CD8-positive, alpha-beta memory T cell (primary cell): ENCODE measurements around the gene DAGLB. TPM values are rescaled to one million over a fixed set of nuclear protein-coding genes. Genes with fewer than 3 reads are reported as not detected.
A peak's percentile ranks its signal among the peaks of the same experiment; 100 is the strongest.

Source experiments
- CTCF ChIA-PET: fragments of 350-600 bp; sonication (Branson Sonifier 250); formaldehyde crosslinking; loops from one replicate; lab custom pipeline; 2021; ENCODE audit warnings: antibody characterized with exemption; lab: Charles Lee
- POLR2A ChIA-PET: fragments of 350-600 bp; sonication (Branson Sonifier 250); formaldehyde crosslinking; loops from one replicate; lab custom pipeline; 2021; ENCODE audit warnings: antibody characterized with exemption; lab: Charles Lee
- DNase-seq, 5 donors: peaks; one replicate each; pipeline versions ENCODE4 v3.0.0 to v3.0.0-alpha.2; 2020 to 2022; ENCODE audit warnings: mixed read lengths in 1 of 5
- H3K27ac ChIP-seq: one replicate; pipeline ENCODE4 v1.7.0; 2013; ENCODE audit warnings: low read depth, mild to moderate bottlenecking, low read length, moderate library complexity
- H3K27me3 ChIP-seq: 2 replicates; pipeline ENCODE4 v1.7.0; 2013; ENCODE audit warnings: low read length, mild to moderate bottlenecking; ENCODE audit not compliant: insufficient read depth, poor library complexity, severe bottlenecking
- H3K36me3 ChIP-seq: 2 replicates; pipeline ENCODE4 v1.7.0; 2013; ENCODE audit warnings: mild to moderate bottlenecking, low read length, moderate library complexity; ENCODE audit not compliant: insufficient read depth
- H3K4me1 ChIP-seq: 2 replicates; pipeline ENCODE4 v1.7.0; 2013; ENCODE audit warnings: mild to moderate bottlenecking, low read length, moderate library complexity; ENCODE audit not compliant: insufficient read depth
- H3K4me3 ChIP-seq: 2 replicates; pipeline ENCODE4 v1.7.0; 2013; ENCODE audit warnings: mild to moderate bottlenecking, low read length
- H3K9me3 ChIP-seq: 2 replicates; pipeline ENCODE4 v1.7.0; 2013; ENCODE audit warnings: mild to moderate bottlenecking, low read length
- H3K27ac Mint-ChIP-seq, 8 donors: one replicate each; pipeline ENCODE4 v1.8.0; 2020 to 2021; ENCODE audit warnings: mixed read lengths in 8 of 8, mild to moderate bottlenecking in 6 of 8, inconsistent platforms in 3 of 8, moderate library complexity in 3 of 8
- H3K27me3 Mint-ChIP-seq, 2 donors: one replicate each; pipeline ENCODE4 v1.8.0; 2020 to 2021; ENCODE audit warnings: mixed read lengths in 2 of 2, mild to moderate bottlenecking in 1 of 2, moderate library complexity in 1 of 2
- H3K36me3 Mint-ChIP-seq, 3 donors: one replicate each; pipeline ENCODE4 v1.8.0; 2020 to 2021; ENCODE audit warnings: mixed read lengths in 3 of 3, inconsistent platforms in 1 of 3, mild to moderate bottlenecking in 1 of 3
- H3K4me1 Mint-ChIP-seq, 3 donors: one replicate each; pipeline ENCODE4 v1.8.0; 2020 to 2021; ENCODE audit warnings: mixed read lengths in 3 of 3, inconsistent platforms in 1 of 3, mild to moderate bottlenecking in 1 of 3
- H3K4me3 Mint-ChIP-seq, 7 donors: one replicate each; pipeline ENCODE4 v1.8.0; 2020 to 2021; ENCODE audit warnings: mixed read lengths in 7 of 7, mild to moderate bottlenecking in 6 of 7, moderate library complexity in 4 of 7, inconsistent platforms in 2 of 7
- H3K9me3 Mint-ChIP-seq, 5 donors: one replicate each; pipeline ENCODE4 v1.8.0; 2020 to 2022; ENCODE audit warnings: mixed read lengths in 5 of 5, mild to moderate bottlenecking in 3 of 5, moderate library complexity in 2 of 5, inconsistent platforms in 1 of 5
- polyA plus RNA-seq: library from polyadenylated mRNA; unstranded; fragments of 300-500 nt; fragmentation: Illumina TruSeq; gene quantifications from one replicate; pipeline ENCODE4 v1.2.3, GENCODE V29; 2021
- total RNA-seq, 2 experiments: library from RNA; stranded (reverse); gene quantifications; one replicate each; pipeline ENCODE4 v1.2.3, GENCODE V29; 2021

Gene DAGLB
- total and polyA plus RNA-seq, 3 experiments from 2014 or later, result 9.7 to 16.4 (median 16.1) TPM

DNA sequence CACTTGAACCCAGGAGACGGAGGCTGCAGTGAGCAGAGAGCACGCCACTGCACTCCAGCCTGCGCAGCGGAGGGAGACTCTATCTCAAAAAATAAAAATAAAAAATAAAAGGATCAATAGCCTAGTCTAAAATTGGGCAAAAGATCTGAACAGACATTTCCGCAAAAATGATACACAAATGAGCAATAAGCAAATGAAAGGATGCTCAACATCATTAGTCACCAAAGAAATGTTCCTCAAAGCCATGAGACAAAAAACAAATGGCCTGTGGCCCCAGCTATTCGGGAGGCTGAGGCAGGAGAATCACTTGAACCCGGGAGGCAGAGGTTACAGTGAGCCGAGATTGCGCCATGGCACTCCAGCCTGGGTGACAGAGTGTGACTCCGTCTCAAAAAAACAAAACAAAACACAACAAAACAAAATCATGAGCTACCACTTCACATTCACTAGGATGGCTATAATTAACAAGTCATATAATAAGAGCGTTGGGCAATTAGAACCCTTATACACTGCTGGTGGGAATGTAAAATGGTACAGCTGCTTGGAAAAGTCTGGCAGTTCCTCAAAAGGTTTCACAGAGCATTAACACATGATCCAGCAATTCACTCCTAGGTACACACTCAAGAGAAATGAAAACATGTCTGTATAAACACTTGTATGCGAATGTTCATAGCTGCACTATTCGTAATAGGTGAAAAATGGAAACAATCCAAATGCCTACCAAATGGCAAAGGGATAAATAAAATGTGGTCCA lies 3.1 kb downstream of the DAGLB start:
- H3K9me3 Mint-ChIP-seq, result no peaks in the 10 kb centered on the region
- Histone ChIP-seq H3K4me3 (no peak overlapping the region), H3K9me3 (no peaks in the 10 kb centered on the region), H3K27ac (no peak overlapping the region), H3K4me1 (peaks cover 7% of the 10 kb centered on the region), H3K36me3 (peaks cover 10% of the 10 kb centered on the region), H3K27me3 (no peaks in the 10 kb centered on the region)
- DNase-seq, result no peak
- H3K4me1 Mint-ChIP-seq, result peaks cover 32 to 61% (median 43%) of the 10 kb centered on the region in 3 donors
- ChIA-PET POLR2A (no interaction called here), CTCF (interaction anchor here (1.5 kb wide), 1 partner anchor 8 kb away, joined by 5 read pairs; no protein-coding TSS in a partner anchor)
- peak overlapping the region in 4 of 7 donors; percentile 43 to 80 (median 77) for H3K4me3 Mint-ChIP-seq
- H3K27ac Mint-ChIP-seq, result peak overlapping the region in 1 of 8 donors; percentile 87
- peaks cover 4 to 53% (median 19%) of the 10 kb centered on the region in 3 donors for H3K36me3 Mint-ChIP-seq
- H3K27me3 Mint-ChIP-seq, result peaks cover 0 to 3% of the 10 kb centered on the region in 2 donors

DNA sequence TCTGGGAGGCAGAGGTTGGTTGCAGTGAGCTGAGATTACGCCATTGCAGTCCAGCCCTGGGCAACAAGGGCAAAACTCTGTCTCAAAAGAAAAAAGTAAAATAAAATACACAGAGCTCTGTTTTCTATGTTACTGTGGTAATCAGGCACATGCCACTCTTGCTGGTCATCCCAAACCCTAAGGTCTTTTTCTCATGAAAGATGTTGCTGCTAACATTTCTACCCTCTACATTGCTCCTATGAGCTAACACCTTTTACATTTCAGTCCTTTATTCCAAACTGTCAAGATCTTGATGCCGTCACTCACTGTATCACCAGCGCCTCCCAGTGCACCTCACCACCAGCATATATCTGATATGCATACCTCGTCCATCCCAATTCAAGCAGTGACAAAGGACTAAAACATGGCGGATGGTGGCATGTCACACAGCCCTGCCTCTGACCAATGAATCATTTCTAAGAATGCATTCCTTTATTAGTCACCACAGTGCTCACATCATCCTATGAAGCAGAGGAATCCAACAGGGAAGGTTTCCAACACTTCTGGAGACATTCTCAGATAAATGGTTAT lies 4.3 kb downstream of the DAGLB start:
- H3K36me3 Mint-ChIP-seq, result peaks cover 4 to 56% (median 19%) of the 10 kb centered on the region in 3 donors
- POLR2A ChIA-PET, result interaction anchor here (0.7 kb wide), 1 partner anchor 411 kb away, joined by 4 read pairs; no protein-coding TSS in a partner anchor
- Histone ChIP-seq H3K27me3 (no peaks in the 10 kb centered on the region), H3K4me1 (peaks cover 18% of the 10 kb centered on the region), H3K9me3 (no peaks in the 10 kb centered on the region), H3K36me3 (peaks cover 10% of the 10 kb centered on the region), H3K27ac (no peak overlapping the region), H3K4me3 (no peak overlapping the region)
- H3K4me3 Mint-ChIP-seq, result peak overlapping the region in 1 of 7 donors; percentile 38
- CTCF ChIA-PET, result interaction anchor here (0.6 kb wide), 1 partner anchor 298 kb away, joined by 4 read pairs; no protein-coding TSS in a partner anchor
- peaks cover 40 to 70% (median 55%) of the 10 kb centered on the region in 3 donors for H3K4me1 Mint-ChIP-seq
- no peak overlapping the region for H3K27ac Mint-ChIP-seq
- peaks cover 0 to 3% of the 10 kb centered on the region in 2 donors for H3K27me3 Mint-ChIP-seq
- DNase-seq, result no peak
- H3K9me3 Mint-ChIP-seq, result no peaks in the 10 kb centered on the region

DNA sequence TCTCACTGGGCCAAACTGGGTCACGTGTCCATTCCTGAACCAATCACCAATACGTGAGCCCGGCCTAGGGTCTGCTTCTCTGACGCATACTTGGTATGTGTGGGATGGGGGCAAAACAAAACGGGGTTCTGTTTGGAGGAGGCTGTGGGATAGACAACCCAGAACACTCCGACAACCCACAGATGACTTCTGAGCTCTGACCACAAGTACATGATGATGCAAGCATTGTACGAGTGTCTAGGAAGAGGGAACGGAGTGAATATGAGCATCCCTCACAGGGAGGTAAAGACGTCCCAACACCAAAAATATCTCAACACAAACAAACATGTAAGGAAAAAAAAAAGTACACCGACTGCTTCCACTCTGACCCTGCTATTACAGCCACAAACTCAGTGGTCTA lies 5.6 kb downstream of the DAGLB start:
- H3K9me3 Mint-ChIP-seq, result no peaks in the 10 kb centered on the region
- Histone ChIP-seq H3K4me1 (peaks cover 26% of the 10 kb centered on the region), H3K9me3 (no peaks in the 10 kb centered on the region), H3K27ac (no peak overlapping the region), H3K36me3 (peaks cover 10% of the 10 kb centered on the region), H3K27me3 (no peaks in the 10 kb centered on the region), H3K4me3 (no peak overlapping the region)
- ChIA-PET CTCF (no interaction called here), POLR2A (no interaction called here)
- peak in 1 of 5 donors; percentile 46 for DNase-seq
- peak overlapping the region in 2 of 7 donors; percentile 23 to 45 for H3K4me3 Mint-ChIP-seq
- H3K36me3 Mint-ChIP-seq, result peaks cover 4 to 47% (median 19%) of the 10 kb centered on the region in 3 donors
- H3K27me3 Mint-ChIP-seq, result no peaks in the 10 kb centered on the region
- peaks cover 41 to 75% (median 60%) of the 10 kb centered on the region in 3 donors for H3K4me1 Mint-ChIP-seq
- peak overlapping the region in 3 of 8 donors; percentile 40 to 64 (median 52) for H3K27ac Mint-ChIP-seq

DNA sequence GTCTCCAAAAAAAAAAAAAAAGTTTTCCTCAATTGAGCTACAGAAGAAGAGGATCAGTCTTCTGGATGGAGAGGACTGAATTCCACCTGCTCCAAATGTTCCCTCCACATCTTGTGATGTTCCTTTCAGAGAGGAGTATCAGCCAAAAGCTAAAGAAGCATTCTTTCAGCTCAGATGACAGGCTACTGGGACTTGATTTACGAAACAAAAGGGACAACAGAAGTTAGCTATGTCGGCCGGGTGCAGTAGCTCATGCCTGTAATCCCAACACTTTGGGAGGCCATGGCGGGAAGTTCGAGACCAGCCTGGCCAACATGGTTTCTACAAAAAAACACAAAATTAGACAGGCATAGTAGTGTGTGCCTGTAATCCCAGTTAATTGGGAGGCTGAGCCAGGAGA lies 7.4 kb downstream of the DAGLB start:
- Histone ChIP-seq H3K36me3 (peaks cover 9% of the 10 kb centered on the region), H3K27me3 (no peaks in the 10 kb centered on the region), H3K27ac (no peak overlapping the region), H3K4me3 (no peak overlapping the region), H3K4me1 (peaks cover 27% of the 10 kb centered on the region), H3K9me3 (no peaks in the 10 kb centered on the region)
- no peak overlapping the region for H3K27ac Mint-ChIP-seq
- H3K4me3 Mint-ChIP-seq, result no peak overlapping the region
- ChIA-PET POLR2A (no interaction called here), CTCF (no interaction called here)
- H3K4me1 Mint-ChIP-seq, result peaks cover 45 to 77% (median 61%) of the 10 kb centered on the region in 3 donors
- H3K9me3 Mint-ChIP-seq, result no peaks in the 10 kb centered on the region
- peaks cover 4 to 41% (median 16%) of the 10 kb centered on the region in 3 donors for H3K36me3 Mint-ChIP-seq
- no peaks in the 10 kb centered on the region for H3K27me3 Mint-ChIP-seq
- no peak for DNase-seq

DNA sequence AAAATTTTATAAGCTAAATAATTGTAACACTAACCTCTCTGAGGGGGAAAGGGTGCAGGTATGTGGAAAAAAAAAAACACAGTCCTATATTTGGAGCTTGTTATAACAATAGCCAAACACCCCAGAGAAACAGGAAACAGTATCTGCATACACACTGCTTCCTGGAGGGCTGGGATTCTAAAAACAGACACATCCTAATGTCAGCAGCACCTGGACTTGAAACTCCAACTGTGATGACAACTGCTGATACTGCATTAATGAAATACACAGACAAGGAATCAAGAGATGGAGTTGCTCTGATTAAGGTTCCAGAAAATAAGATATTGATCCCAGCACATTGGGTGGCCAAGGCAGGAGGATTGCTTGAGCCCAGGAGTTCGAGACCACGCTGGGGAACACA lies 9.3 kb downstream of the DAGLB start:
- Histone ChIP-seq H3K9me3 (no peaks in the 10 kb centered on the region), H3K4me3 (no peak overlapping the region), H3K4me1 (peaks cover 30% of the 10 kb centered on the region), H3K27me3 (no peaks in the 10 kb centered on the region), H3K27ac (no peak overlapping the region), H3K36me3 (peaks cover 9% of the 10 kb centered on the region)
- ChIA-PET CTCF (interaction anchor here (2.4 kb wide), 1 partner anchor 9 kb away, joined by 6 read pairs; the partner anchor contains the start of gene DAGLB), POLR2A (no interaction called here)
- Mint-ChIP-seq H3K36me3 (peaks cover 4 to 32% (median 9%) of the 10 kb centered on the region in 3 donors), H3K4me3 (no peak overlapping the region), H3K27me3 (no peaks in the 10 kb centered on the region), H3K27ac (peak overlapping the region in 1 of 8 donors; percentile 43), H3K9me3 (no peaks in the 10 kb centered on the region), H3K4me1 (peaks cover 34 to 59% (median 47%) of the 10 kb centered on the region in 3 donors)
- DNase-seq, result peak in 1 of 5 donors; percentile 21

DNA sequence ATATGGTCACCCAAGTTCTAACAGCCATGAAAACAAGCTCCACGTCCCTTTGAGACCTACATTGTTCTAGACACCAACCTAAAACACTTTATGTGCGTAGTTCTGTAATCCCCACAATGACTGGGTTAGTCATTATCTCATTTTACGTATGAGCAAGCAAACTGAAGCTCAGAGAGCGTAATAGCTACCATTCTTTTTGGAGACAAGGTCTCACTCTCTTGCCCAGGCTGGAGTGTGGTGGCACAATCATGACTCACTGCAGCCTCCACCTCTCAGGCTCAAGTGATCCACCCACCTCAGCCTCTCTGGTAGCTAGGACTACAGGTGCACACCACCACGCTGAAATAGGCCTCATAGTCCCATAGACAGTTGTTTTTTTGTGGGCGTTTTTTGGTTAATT lies 10.5 kb downstream of the DAGLB start:
- Mint-ChIP-seq H3K36me3 (peaks cover under 1 to 32% (median 5%) of the 10 kb centered on the region in 3 donors), H3K27me3 (no peaks in the 10 kb centered on the region), H3K27ac (no peak overlapping the region), H3K9me3 (no peaks in the 10 kb centered on the region), H3K4me3 (no peak overlapping the region), H3K4me1 (peaks cover 33 to 52% (median 41%) of the 10 kb centered on the region in 3 donors)
- Histone ChIP-seq H3K27ac (no peak overlapping the region), H3K9me3 (no peaks in the 10 kb centered on the region), H3K4me1 (peaks cover 30% of the 10 kb centered on the region), H3K27me3 (no peaks in the 10 kb centered on the region), H3K4me3 (peak overlapping the region; percentile 32), H3K36me3 (peaks cover 6% of the 10 kb centered on the region)
- no peak for DNase-seq
- CTCF ChIA-PET, result interaction anchor here (1.3 to 2.4 kb wide), 4 partner anchors 8 to 440 kb away, joined by 4 to 6 read pairs (median 4); partner anchors contain the start of gene DAGLB
- POLR2A ChIA-PET, result interaction anchor here (0.7 to 0.9 kb wide), 2 partner anchors 26 to 186 kb away, joined by 3 to 5 read pairs; no protein-coding TSS in a partner anchor

DNA sequence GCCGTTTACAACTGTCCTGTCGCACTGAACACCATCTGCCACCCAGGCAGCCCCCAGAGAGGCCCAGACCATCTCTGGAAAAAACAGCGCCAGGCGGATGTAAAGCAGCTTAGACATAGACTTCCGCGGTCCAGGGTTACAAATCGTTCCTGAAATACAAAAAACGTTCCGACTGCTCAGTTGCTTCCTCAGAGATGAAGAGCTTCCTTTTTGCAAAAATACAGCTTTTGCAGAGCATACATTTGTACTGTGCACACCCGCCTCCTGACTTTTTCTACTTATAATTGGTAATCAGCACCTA lies 11.4 kb downstream of the DAGLB start:
- H3K4me1 Mint-ChIP-seq, result peaks cover 30 to 45% (median 34%) of the 10 kb centered on the region in 3 donors
- POLR2A ChIA-PET, result no interaction called here
- Histone ChIP-seq H3K27ac (no peak overlapping the region), H3K4me1 (peaks cover 30% of the 10 kb centered on the region), H3K9me3 (no peaks in the 10 kb centered on the region), H3K27me3 (no peaks in the 10 kb centered on the region), H3K36me3 (peaks cover 6% of the 10 kb centered on the region), H3K4me3 (peak overlapping the region; percentile 40)
- DNase-seq, result peak in 1 of 5 donors; percentile 47
- H3K9me3 Mint-ChIP-seq, result no peaks in the 10 kb centered on the region
- no peaks in the 10 kb centered on the region for H3K27me3 Mint-ChIP-seq
- H3K36me3 Mint-ChIP-seq, result peaks cover 0 to 32% (median 2%) of the 10 kb centered on the region in 3 donors
- CTCF ChIA-PET, result interaction anchor here (0.6 to 2.4 kb wide), 6 partner anchors 9 to 439 kb away, joined by 3 to 6 read pairs (median 4); partner anchors contain the start of gene DAGLB
- peak overlapping the region in 4 of 7 donors; percentile 2 to 68 (median 56) for H3K4me3 Mint-ChIP-seq
- H3K27ac Mint-ChIP-seq, result peak overlapping the region in 7 of 8 donors; percentile 21 to 82 (median 43)
